HG03432 (cell line): ENCODE data around the gene PNMA3.
"Not testable (repeated sequence)": the region's sequence is repeated elsewhere in the genome, so short reads cannot be mapped to it uniquely, and the experiment has no call there.

Experiments
- ATAC-seq: cut with Tn5 transposase; IDR thresholded peaks from one replicate; pipeline ENCODE4 v1.9.1; 2021; ENCODE audit warnings: mild to moderate bottlenecking, moderate library complexity; ENCODE audit not compliant: unreplicated experiment

PNMA3 gene

GRCh38 chrX:153055871-153056749 is at the start of gene PNMA3:
TSS of gene PNMA3 (plus strand) at chrX:153056470. CDS start at chrX:153057056, 586 bp downstream.
- no peak for ATAC-seq

- not testable (repeated sequence) for ATAC-seq
These were observed 39.1 kb upstream of the PNMA3 start for GRCh38 chrX:153017174-153017573.

GRCh38 chrX:153019166-153019565 is 37.1 kb upstream of the PNMA3 start:
- ATAC-seq: no peak

GRCh38 chrX:153026501-153026900 is 29.8 kb upstream of the PNMA3 start:
- not testable (repeated sequence) for ATAC-seq

GRCh38 chrX:153028487-153028886 is 27.8 kb upstream of the PNMA3 start:
- not testable (repeated sequence) for ATAC-seq

GRCh38 chrX:153029162-153029561 is 27.1 kb upstream of the PNMA3 start:
- ATAC-seq: no peak

GRCh38 chrX:153029875-153030274 is 26.4 kb upstream of the PNMA3 start:
- ATAC-seq: no peak

- no peak for ATAC-seq
These were observed 25.5 kb upstream of the PNMA3 start for GRCh38 chrX:153030801-153031200.

GRCh38 chrX:153032397-153033118 is 23.7 kb upstream of the PNMA3 start:
- ATAC-seq: peak; percentile 91

- ATAC-seq: no peak
These were observed 7.2 kb upstream of the PNMA3 start for GRCh38 chrX:153049093-153049492.

GRCh38 chrX:153052534-153052933 is 3.7 kb upstream of the PNMA3 start:
- ATAC-seq: no peak

- ATAC-seq: no peak
These were observed 1.0 kb downstream of the PNMA3 start for GRCh38 chrX:153057281-153057680.

- ATAC-seq: no peak
These were observed 3.2 kb downstream of the PNMA3 start for GRCh38 chrX:153059191-153060094.

- ATAC-seq: no peak
These were observed 3.8 kb downstream of the PNMA3 start for GRCh38 chrX:153060095-153060445.

- no peak for ATAC-seq
These were observed 5.5 kb downstream of the PNMA3 start for GRCh38 chrX:153061732-153062131.

GRCh38 chrX:153063315-153063714 is 7.0 kb downstream of the PNMA3 start:
- no peak for ATAC-seq

GRCh38 chrX:153064061-153064460 is 7.8 kb downstream of the PNMA3 start:
- no peak for ATAC-seq

- ATAC-seq: no peak
These were observed 9.1 kb downstream of the PNMA3 start for GRCh38 chrX:153065389-153065788.

- ATAC-seq: not testable (repeated sequence)
These were observed 10.1 kb downstream of the PNMA3 start for GRCh38 chrX:153066402-153066801.

GRCh38 chrX:153071909-153072583 is 15.8 kb downstream of the PNMA3 start, which contains the start of gene PNMA6A:
TSS of gene PNMA6A (plus strand) at chrX:153072454. CDS start at chrX:153073063, 609 bp downstream.
- peak; percentile 58 for ATAC-seq
